ENCODE data around the gene LGALS7. TPM values are rescaled to one million over a fixed set of nuclear protein-coding genes. Genes with fewer than 3 reads are reported as not detected.
"Not testable (repeated sequence)": the region's sequence is repeated elsewhere in the genome, so short reads cannot be mapped to it uniquely, and the experiment has no call there.

The LGALS7 gene
- total RNA-seq, 4 donors from 2014 or later = not detected

GRCh38 chr19:38803543-38803942 lies 30.2 kb upstream of the LGALS7 start:
- Histone ChIP-seq H3K27ac (no peak overlapping the region), H3K36me3 (peaks cover 0 to 52% (median 5%) of the 10 kb centered on the region in 3 donors), H3K4me1 (no peaks in the 10 kb centered on the region), H3K9me3 (no peaks in the 10 kb centered on the region), H3K4me3 (no peak overlapping the region), H3K27me3 (no peaks in the 10 kb centered on the region)
- 89 to 92% methylated on average over 10 of the region's 10 CpGs for WGBS, 2 donors
- DNase-seq (ENCODE audit: low spot score in 2 of 2) = no peak
- TF ChIP-seq EP300 (IDR thresholded peaks at IDR 0.05) = no peak
- no peak for TF ChIP-seq CTCF (IDR thresholded peaks at IDR 0.05)
- no peak for TF ChIP-seq POLR2A (IDR thresholded peaks at IDR 0.05)

GRCh38 chr19:38801359-38802095 lies 28.2 kb upstream of the LGALS7 start:
- DNase-seq (ENCODE audit: low spot score in 2 of 2) = no peak
- WGBS, 2 donors = 93 to 94% methylated on average over 12 of the region's 12 CpGs
- H3K9me3 ChIP-seq = no peaks in the 10 kb centered on the region
- H3K4me1 ChIP-seq = no peaks in the 10 kb centered on the region
- H3K36me3 ChIP-seq = peaks cover 0 to 51% (median 5%) of the 10 kb centered on the region in 3 donors
- H3K4me3 ChIP-seq = no peak overlapping the region
- no peaks in the 10 kb centered on the region for H3K27me3 ChIP-seq
- no peak overlapping the region for H3K27ac ChIP-seq
- TF ChIP-seq POLR2A (IDR thresholded peaks at IDR 0.05) = no peak
- TF ChIP-seq EP300 (IDR thresholded peaks at IDR 0.05) = no peak
- no peak for TF ChIP-seq CTCF (IDR thresholded peaks at IDR 0.05)

- TF ChIP-seq EP300 (IDR thresholded peaks at IDR 0.05) = no peak
- WGBS, 2 donors = 90 to 91% methylated on average over 5 of the region's 5 CpGs
- Histone ChIP-seq H3K27ac (no peak overlapping the region), H3K4me1 (no peaks in the 10 kb centered on the region), H3K4me3 (no peak overlapping the region), H3K27me3 (no peaks in the 10 kb centered on the region), H3K9me3 (no peaks in the 10 kb centered on the region), H3K36me3 (peaks cover 0 to 44% (median 5%) of the 10 kb centered on the region in 3 donors)
- DNase-seq (ENCODE audit: low spot score in 2 of 2) = no peak
Measured at GRCh38 chr19:38800577-38801347, 27.4 kb upstream of the LGALS7 start.

GRCh38 chr19:38799104-38799503 lies 25.8 kb upstream of the LGALS7 start:
- no peak for DNase-seq (ENCODE audit: low spot score in 2 of 2)
- WGBS, 2 donors = 92 to 93% methylated on average over 10 of the region's 10 CpGs

GRCh38 chr19:38797781-38798180 lies 24.5 kb upstream of the LGALS7 start:
- not testable (repeated sequence) for H3K4me1 ChIP-seq; H3K27ac ChIP-seq; H3K9me3 ChIP-seq; DNase-seq (ENCODE audit: low spot score in 2 of 2); H3K27me3 ChIP-seq; H3K4me3 ChIP-seq
- peaks cover 0 to 26% (median 0%) of the 10 kb centered on the region in 3 donors for H3K36me3 ChIP-seq
- 95% methylated on average over 11 of the region's 33 CpGs; no CpG with 5 or more reads in 1 of the 2 donors for WGBS, 2 donors

More at GRCh38 chr19:38799104-38799503, 25.8 kb upstream of the LGALS7 start:
- TF ChIP-seq CTCF (IDR thresholded peaks at IDR 0.05) = no peak
- TF ChIP-seq EP300 (IDR thresholded peaks at IDR 0.05) = no peak
- TF ChIP-seq POLR2A (IDR thresholded peaks at IDR 0.05) = no peak
- H3K4me1 ChIP-seq = no peaks in the 10 kb centered on the region
- H3K9me3 ChIP-seq = no peaks in the 10 kb centered on the region
- no peak overlapping the region for H3K4me3 ChIP-seq
- no peaks in the 10 kb centered on the region for H3K27me3 ChIP-seq
- peaks cover 0 to 37% (median 5%) of the 10 kb centered on the region in 3 donors for H3K36me3 ChIP-seq
- no peak overlapping the region for H3K27ac ChIP-seq

- Histone ChIP-seq H3K4me1 (peaks cover 0 to 6% (median 0%) of the 10 kb centered on the region in 4 donors), H3K27ac (no peak overlapping the region), H3K4me3 (no peak overlapping the region), H3K27me3 (no peaks in the 10 kb centered on the region), H3K36me3 (peaks cover 0 to 12% (median 0%) of the 10 kb centered on the region in 3 donors), H3K9me3 (no peaks in the 10 kb centered on the region)
- WGBS, 2 donors = 40 to 67% methylated on average over 2 of the region's 2 CpGs
- no peak for DNase-seq (ENCODE audit: low spot score in 2 of 2)
- no peak for TF ChIP-seq CTCF (IDR thresholded peaks at IDR 0.05)
- no peak for TF ChIP-seq EP300 (IDR thresholded peaks at IDR 0.05)
- no peak for TF ChIP-seq POLR2A (IDR thresholded peaks at IDR 0.05)
Measured at GRCh38 chr19:38796154-38796553, 22.8 kb upstream of the LGALS7 start.

All from tibial nerve (tissue), 4 donors.